HG03039 (cell line): ENCODE measurements around the gene ELF5.
A peak's percentile ranks its signal among the peaks of the same experiment; 100 is the strongest.

ENCODE experiments used
- ATAC-seq: cut with Tn5 transposase; IDR thresholded peaks from one replicate; pipeline ENCODE4 v1.9.1; 2021; ENCODE audit warnings: mild to moderate bottlenecking, moderate library complexity; ENCODE audit not compliant: unreplicated experiment

Gene ELF5

GRCh38 chr11:34458525-34458924 is 55.1 kb downstream of the ELF5 start:
- no peak for ATAC-seq

GRCh38 chr11:34457607-34458006 is 56.0 kb downstream of the ELF5 start:
- no peak for ATAC-seq

- no peak for ATAC-seq
Observed at GRCh38 chr11:34454308-34455032, 59.1 kb downstream of the ELF5 start.

- no peak for ATAC-seq
Observed at GRCh38 chr11:34451053-34451452, 62.5 kb downstream of the ELF5 start.

- no peak for ATAC-seq
Observed at GRCh38 chr11:34449013-34449412, 64.6 kb downstream of the ELF5 start.

- no peak for ATAC-seq
Observed at GRCh38 chr11:34448223-34448994, 65.2 kb downstream of the ELF5 start.

GRCh38 chr11:34447044-34447443 is 66.5 kb downstream of the ELF5 start:
- ATAC-seq, result no peak

- no peak for ATAC-seq
Observed at GRCh38 chr11:34446386-34446785, 67.2 kb downstream of the ELF5 start.

GRCh38 chr11:34445956-34446355 is 67.6 kb downstream of the ELF5 start:
- ATAC-seq, result no peak

- no peak for ATAC-seq
Observed at GRCh38 chr11:34444428-34444827, 69.2 kb downstream of the ELF5 start.

- no peak for ATAC-seq
Observed at GRCh38 chr11:34443136-34443535, 70.5 kb downstream of the ELF5 start.

- no peak for ATAC-seq
Observed at GRCh38 chr11:34441814-34442213, 71.8 kb downstream of the ELF5 start.

- no peak for ATAC-seq
Observed at GRCh38 chr11:34439610-34440198, 73.9 kb downstream of the ELF5 start.

- peak; percentile 99 for ATAC-seq
Observed at GRCh38 chr11:34438529-34439507, 74.8 kb downstream of the ELF5 start, which contains the start of gene CAT. Gene CAT (plus strand): TSS chr11:34438934. CDS start chr11:34439014, 80 bp downstream.

GRCh38 chr11:34437224-34438125 is 76.1 kb downstream of the ELF5 start:
- ATAC-seq, result no peak

- ATAC-seq, result no peak
Observed at GRCh38 chr11:34433899-34434298, 79.7 kb downstream of the ELF5 start.

GRCh38 chr11:34432822-34433221 is 80.8 kb downstream of the ELF5 start:
- ATAC-seq, result no peak

GRCh38 chr11:34431979-34432378 is 81.6 kb downstream of the ELF5 start:
- no peak for ATAC-seq
